ENCODE results near the gene MACROH2A1.

Gene MACROH2A1

DNA sequence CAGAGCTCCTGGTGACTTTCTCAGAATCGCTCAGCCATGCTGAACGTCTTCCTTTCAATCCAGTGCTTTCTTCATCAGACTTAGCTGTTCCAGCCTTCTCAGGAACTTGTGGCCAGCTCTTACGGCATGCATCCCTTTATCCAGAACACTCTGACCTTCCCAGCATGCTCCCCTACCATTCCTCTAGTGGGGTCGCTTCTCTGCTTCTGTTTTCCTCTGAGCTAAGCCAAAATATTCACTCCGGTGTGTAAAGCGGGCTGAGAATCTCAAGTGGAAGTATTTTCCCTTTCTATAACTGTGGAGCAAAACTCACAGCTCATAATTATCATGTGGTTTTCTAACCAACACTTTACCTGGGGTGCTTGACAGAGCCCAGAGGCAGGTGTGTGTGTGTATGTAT lies 41.9 kb upstream of the MACROH2A1 start:
- no peak for DNase-seq (ENCODE audit: low spot score)
- TF ChIP-seq, protein P1, sequence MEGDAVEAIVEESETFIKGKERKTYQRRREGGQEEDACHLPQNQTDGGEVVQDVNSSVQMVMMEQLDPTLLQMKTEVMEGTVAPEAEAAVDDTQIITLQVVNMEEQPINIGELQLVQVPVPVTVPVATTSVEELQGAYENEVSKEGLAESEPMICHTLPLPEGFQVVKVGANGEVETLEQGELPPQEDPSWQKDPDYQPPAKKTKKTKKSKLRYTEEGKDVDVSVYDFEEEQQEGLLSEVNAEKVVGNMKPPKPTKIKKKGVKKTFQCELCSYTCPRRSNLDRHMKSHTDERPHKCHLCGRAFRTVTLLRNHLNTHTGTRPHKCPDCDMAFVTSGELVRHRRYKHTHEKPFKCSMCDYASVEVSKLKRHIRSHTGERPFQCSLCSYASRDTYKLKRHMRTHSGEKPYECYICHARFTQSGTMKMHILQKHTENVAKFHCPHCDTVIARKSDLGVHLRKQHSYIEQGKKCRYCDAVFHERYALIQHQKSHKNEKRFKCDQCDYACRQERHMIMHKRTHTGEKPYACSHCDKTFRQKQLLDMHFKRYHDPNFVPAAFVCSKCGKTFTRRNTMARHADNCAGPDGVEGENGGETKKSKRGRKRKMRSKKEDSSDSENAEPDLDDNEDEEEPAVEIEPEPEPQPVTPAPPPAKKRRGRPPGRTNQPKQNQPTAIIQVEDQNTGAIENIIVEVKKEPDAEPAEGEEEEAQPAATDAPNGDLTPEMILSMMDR (IDR thresholded peaks at IDR 0.05; ENCODE audit: borderline replicate concordance, control extremely low read depth, extremely low read depth, insufficient read depth, missing control alignments) = no peak
- in situ Hi-C loops (cut with MboI; ENCODE audit: low sequenced_read_pairs, unreplicated experiment) = no loop called here

DNA sequence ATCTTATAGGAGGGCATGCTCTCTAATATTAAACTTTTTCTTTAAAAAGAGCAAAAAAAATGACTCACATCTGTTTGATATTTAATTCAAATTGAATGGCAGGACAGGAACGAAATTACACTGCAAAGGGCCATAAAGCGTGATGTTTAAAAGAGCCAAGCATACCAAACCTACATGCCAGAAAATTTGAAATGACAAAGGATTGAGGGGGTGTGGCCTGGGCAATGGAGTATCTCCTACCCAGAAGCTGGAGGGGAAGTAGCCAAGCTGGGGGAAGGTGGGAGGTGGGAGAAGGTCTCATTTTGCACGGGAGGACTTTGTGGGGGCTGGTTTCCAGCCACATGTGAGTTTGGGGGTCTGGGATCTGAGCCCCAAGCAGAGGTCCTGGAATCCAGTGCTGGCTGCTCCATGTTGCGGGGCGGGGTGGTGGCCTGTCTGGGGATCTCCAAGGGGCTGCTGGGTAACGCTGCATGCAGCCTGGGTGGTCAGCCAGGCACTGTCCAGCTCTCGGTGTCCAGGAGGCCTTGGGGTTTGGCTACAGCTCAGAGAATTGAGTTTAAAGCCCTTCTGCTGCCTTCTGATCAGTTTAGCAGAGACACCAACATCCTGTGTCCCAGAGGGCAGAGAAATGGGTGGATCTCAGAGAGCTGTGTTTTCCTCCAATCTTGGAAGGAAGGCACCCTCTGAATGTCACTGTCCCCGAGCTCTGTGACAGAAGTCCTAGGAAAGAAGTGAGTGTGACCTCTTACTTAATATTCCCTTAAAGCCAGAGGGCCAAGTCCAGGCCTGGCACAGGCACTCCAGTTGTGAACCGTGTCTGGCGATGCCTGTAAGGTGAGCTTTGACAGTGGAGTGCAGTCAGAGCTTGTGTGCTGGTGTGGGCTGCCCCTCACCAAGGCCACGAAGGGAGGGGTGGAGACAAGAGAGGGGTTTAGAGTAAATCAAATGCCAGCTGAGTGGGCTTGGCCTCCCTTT lies 40.5 kb upstream of the MACROH2A1 start:
- TF ChIP-seq, protein P1 (IDR thresholded peaks at IDR 0.05; ENCODE audit: borderline replicate concordance, control extremely low read depth, extremely low read depth, insufficient read depth, missing control alignments) = no peak
- no peak for DNase-seq (ENCODE audit: low spot score)
- in situ Hi-C loops (cut with MboI; ENCODE audit: low sequenced_read_pairs, unreplicated experiment) = no loop called here

DNA sequence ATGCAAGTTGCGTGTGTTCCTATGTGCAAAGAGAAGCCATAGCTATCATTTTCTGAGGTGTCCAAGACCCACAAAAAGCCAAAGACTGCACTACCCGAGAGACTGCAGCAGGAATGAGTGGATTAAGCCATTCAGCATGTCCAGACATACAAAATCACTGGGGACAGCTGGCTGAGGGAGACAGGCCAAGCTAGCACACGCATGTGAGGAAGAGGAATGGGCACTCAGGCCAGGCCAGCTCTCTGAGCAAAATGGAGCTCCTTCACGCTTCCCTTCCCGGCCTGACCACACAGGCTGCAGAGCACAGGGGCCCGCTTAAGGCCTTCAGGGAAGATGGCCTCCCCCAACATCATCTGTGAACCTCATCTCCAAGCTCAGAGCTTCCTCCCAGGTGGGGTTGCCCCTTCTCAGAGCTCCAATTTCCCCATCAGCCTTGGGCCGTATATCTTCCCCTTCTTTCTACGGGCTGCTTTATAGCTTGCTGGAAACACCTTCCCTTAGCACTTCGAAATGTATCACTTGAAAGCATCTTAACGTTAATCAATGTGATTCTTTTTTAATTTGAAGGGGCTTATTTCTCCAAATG lies 39.7 kb upstream of the MACROH2A1 start:
- in situ Hi-C loops (cut with MboI; ENCODE audit: low sequenced_read_pairs, unreplicated experiment) = no loop called here
- no peak for DNase-seq (ENCODE audit: low spot score)
- TF ChIP-seq, protein P1 (IDR thresholded peaks at IDR 0.05; ENCODE audit: borderline replicate concordance, control extremely low read depth, extremely low read depth, insufficient read depth, missing control alignments) = no peak

DNA sequence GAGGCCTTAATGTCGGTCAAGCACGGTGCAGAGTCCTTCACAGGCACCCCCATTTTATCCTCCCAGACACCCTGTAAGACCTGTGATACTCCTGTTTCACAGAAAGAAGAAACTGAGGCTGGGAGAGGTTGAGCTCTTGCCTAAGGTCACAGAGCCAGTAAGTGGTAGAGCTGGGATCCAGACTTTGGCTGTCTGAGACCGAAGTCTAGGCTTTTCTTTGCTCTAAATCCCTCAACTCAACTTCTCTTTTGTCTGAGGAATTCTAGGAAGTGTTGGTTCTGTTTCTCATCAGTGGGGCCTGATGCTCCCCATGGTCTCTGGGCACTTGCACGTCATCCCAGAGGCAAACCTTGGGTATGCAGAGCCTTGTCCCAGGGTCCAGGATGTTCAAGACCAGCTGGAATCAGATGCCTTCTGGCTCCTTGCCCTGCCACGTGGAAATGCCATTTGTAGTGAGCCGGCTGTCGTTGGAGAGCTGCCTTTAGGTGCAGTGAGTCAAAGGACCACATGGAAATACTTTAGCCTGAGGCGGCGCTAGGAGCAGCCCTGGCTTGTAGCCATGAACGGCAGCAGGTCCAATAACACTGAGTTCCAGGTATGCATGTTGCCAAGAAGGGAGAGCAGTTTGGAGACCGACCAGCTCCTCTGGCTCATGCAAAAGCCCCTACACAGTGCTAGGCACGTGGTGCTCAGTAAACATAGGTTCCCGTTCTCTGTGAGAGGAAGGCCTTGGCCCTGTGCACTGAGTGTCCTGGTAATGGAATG lies 38.9 kb upstream of the MACROH2A1 start:
- peak; percentile 16 for DNase-seq (ENCODE audit: low spot score)
- in situ Hi-C loops (cut with MboI; ENCODE audit: low sequenced_read_pairs, unreplicated experiment) = no loop called here
- TF ChIP-seq, protein P1 (IDR thresholded peaks at IDR 0.05; ENCODE audit: borderline replicate concordance, control extremely low read depth, extremely low read depth, insufficient read depth, missing control alignments) = no peak

DNA sequence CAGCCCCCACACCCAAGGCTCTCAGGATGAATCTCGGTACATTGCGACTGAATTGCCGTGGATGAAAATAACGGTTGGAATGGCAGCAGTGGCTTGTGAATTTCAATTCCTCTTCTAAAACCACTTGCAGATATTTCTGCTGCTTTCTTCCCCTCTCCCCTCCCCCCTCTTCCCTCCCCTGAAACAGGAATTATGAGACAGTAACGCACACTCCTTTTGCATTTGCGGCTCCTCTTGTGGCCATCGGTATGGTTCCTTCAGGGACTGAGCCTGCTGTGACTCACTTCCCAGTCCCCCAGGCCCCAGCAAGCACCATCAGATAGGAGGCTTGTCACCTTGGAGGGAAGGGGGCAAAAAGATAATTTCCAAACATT lies 38.4 kb upstream of the MACROH2A1 start:
- in situ Hi-C loops (cut with MboI; ENCODE audit: low sequenced_read_pairs, unreplicated experiment) = no loop called here
- TF ChIP-seq, protein P1 (IDR thresholded peaks at IDR 0.05; ENCODE audit: borderline replicate concordance, control extremely low read depth, extremely low read depth, insufficient read depth, missing control alignments) = no peak
- peak; percentile 23 for DNase-seq (ENCODE audit: low spot score)

DNA sequence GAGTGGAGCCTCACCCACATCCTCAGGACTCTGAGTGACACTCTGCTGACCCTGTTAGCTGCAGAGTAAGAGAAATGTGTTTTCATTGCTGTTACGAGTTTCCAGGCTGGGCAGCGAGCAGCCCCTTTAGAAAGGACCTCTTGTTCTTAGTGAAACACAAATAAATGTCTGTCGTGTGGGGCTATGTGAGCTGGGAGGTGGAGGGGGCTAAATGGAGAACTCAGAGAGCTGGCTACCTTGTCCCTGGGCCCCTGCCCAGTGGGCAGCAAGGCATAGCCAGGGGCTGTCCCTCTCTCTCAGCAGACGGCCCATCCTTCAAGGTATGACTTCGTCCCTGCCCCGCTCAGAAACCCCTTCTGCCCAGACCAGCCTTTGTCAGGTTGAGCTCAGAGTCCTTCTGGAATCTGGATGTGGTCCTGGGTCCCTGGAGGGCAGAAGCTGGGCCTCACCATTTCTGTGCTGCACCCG lies 38.0 kb upstream of the MACROH2A1 start:
- DNase-seq (ENCODE audit: low spot score) = peak; percentile 39
- TF ChIP-seq, protein P1 (IDR thresholded peaks at IDR 0.05; ENCODE audit: borderline replicate concordance, control extremely low read depth, extremely low read depth, insufficient read depth, missing control alignments) = no peak
- in situ Hi-C loops (cut with MboI; ENCODE audit: low sequenced_read_pairs, unreplicated experiment) = no loop called here

Measured in GM13976 (cell line).